GM19193 (cell line): Measurements from ENCODE around the gene EFTUD2.

Experiments used
- POLR2A ChIP-seq: IDR thresholded peaks from 4 replicates; pipeline ENCODE4 v1.6.1; 2011; ENCODE audit not compliant: insufficient read depth, insufficient read length; ENCODE audit errors: extremely low read depth

EFTUD2 gene

GRCh38 chr17:44906010-44906646 lies 6.9 kb upstream of the EFTUD2 start:
- no peak for TF ChIP-seq POLR2A

- no peak for TF ChIP-seq POLR2A
Observed at GRCh38 chr17:44905006-44906000, 6.1 kb upstream of the EFTUD2 start.

- no peak for TF ChIP-seq POLR2A
Observed at GRCh38 chr17:44904001-44904984, 5.0 kb upstream of the EFTUD2 start.

GRCh38 chr17:44903012-44903685 lies 3.9 kb upstream of the EFTUD2 start:
- TF ChIP-seq POLR2A: no peak

- no peak for TF ChIP-seq POLR2A
Observed at GRCh38 chr17:44902135-44902760, 3.0 kb upstream of the EFTUD2 start.

GRCh38 chr17:44901411-44901921 lies 2.2 kb upstream of the EFTUD2 start:
- no peak for TF ChIP-seq POLR2A

GRCh38 chr17:44900894-44901293 lies 1.6 kb upstream of the EFTUD2 start:
- TF ChIP-seq POLR2A: no peak

- no peak for TF ChIP-seq POLR2A
Observed at GRCh38 chr17:44898768-44899073, 524 bp downstream of the EFTUD2 start.

GRCh38 chr17:44894642-44895041 lies 4.6 kb downstream of the EFTUD2 start:
- no peak for TF ChIP-seq POLR2A

GRCh38 chr17:44892250-44892649 lies 7.0 kb downstream of the EFTUD2 start:
- TF ChIP-seq POLR2A: no peak

GRCh38 chr17:44889003-44889402 lies 10.2 kb downstream of the EFTUD2 start:
- TF ChIP-seq POLR2A: no peak

- no peak for TF ChIP-seq POLR2A
Observed at GRCh38 chr17:44887971-44888954, 11.0 kb downstream of the EFTUD2 start.

GRCh38 chr17:44887016-44887415 lies 12.2 kb downstream of the EFTUD2 start:
- no peak for TF ChIP-seq POLR2A
